Measurements from ENCODE around the gene IL22RA1. TPM values are rescaled to one million over a fixed set of nuclear protein-coding genes. Genes with fewer than 3 reads are reported as not detected.

Gene IL22RA1
- total RNA-seq, 1 experiment from 2014 or later = 0.28 TPM

DNA sequence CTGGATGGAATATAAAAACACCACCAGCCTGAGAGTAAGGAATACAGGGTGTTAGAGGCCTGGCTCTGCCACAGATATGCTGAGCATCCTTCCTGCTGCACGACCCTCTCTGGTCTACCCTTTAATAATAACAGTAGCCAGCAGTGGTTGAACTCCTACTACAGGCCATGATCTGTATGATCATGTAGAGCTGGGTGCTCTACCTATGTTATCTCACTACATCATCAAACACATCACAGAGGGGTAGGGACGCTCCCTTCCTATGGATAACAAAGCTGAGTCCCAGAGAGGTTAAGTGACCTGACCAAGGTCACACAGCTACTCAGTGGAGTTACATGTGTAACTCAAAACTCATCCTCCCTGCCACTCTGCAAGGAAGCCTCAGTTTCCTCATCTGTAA, 18.0 kb downstream of the IL22RA1 start:
- H3K27ac Mint-ChIP-seq = no peak overlapping the region
- H3K4me1 Mint-ChIP-seq = peaks cover 17% of the 10 kb centered on the region
- no peak overlapping the region for H3K4me3 Mint-ChIP-seq
- DNase-seq (ENCODE audit: low spot score) = no peak
- ChIA-PET POLR2A (no interaction called here), CTCF (interaction anchor here (1.3 to 1.9 kb wide), 2 partner anchors 25 to 54 kb away, joined by 3 to 4 read pairs; no protein-coding TSS in a partner anchor)
- no peaks in the 10 kb centered on the region for H3K27me3 Mint-ChIP-seq (ENCODE audit: low read depth)
- TF ChIP-seq ZNF423 (CRISPR knock-in tag; IDR thresholded peaks at IDR 0.05) (no peak), ZNF219 (CRISPR knock-in tag; IDR thresholded peaks at IDR 0.05; ENCODE audit: borderline replicate concordance) (no peak), GABPB1 (CRISPR knock-in tag; IDR thresholded peaks at IDR 0.05) (no peak), SP1 (CRISPR knock-in tag; conservative IDR thresholded peaks at IDR 0.05) (no peak), JUN (CRISPR knock-in tag; IDR thresholded peaks at IDR 0.05) (no peak), TEAD4 (CRISPR knock-in tag; IDR thresholded peaks at IDR 0.05) (no peak), FOXK1 (CRISPR knock-in tag; IDR thresholded peaks at IDR 0.05) (no peak), RELA (CRISPR knock-in tag; IDR thresholded peaks at IDR 0.05; ENCODE audit: borderline replicate concordance) (no peak)
- TF ChIP-seq, protein P1, sequence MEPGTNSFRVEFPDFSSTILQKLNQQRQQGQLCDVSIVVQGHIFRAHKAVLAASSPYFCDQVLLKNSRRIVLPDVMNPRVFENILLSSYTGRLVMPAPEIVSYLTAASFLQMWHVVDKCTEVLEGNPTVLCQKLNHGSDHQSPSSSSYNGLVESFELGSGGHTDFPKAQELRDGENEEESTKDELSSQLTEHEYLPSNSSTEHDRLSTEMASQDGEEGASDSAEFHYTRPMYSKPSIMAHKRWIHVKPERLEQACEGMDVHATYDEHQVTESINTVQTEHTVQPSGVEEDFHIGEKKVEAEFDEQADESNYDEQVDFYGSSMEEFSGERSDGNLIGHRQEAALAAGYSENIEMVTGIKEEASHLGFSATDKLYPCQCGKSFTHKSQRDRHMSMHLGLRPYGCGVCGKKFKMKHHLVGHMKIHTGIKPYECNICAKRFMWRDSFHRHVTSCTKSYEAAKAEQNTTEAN (CRISPR knock-in tag; IDR thresholded peaks at IDR 0.05) = no peak
- TF ChIP-seq, protein P2, sequence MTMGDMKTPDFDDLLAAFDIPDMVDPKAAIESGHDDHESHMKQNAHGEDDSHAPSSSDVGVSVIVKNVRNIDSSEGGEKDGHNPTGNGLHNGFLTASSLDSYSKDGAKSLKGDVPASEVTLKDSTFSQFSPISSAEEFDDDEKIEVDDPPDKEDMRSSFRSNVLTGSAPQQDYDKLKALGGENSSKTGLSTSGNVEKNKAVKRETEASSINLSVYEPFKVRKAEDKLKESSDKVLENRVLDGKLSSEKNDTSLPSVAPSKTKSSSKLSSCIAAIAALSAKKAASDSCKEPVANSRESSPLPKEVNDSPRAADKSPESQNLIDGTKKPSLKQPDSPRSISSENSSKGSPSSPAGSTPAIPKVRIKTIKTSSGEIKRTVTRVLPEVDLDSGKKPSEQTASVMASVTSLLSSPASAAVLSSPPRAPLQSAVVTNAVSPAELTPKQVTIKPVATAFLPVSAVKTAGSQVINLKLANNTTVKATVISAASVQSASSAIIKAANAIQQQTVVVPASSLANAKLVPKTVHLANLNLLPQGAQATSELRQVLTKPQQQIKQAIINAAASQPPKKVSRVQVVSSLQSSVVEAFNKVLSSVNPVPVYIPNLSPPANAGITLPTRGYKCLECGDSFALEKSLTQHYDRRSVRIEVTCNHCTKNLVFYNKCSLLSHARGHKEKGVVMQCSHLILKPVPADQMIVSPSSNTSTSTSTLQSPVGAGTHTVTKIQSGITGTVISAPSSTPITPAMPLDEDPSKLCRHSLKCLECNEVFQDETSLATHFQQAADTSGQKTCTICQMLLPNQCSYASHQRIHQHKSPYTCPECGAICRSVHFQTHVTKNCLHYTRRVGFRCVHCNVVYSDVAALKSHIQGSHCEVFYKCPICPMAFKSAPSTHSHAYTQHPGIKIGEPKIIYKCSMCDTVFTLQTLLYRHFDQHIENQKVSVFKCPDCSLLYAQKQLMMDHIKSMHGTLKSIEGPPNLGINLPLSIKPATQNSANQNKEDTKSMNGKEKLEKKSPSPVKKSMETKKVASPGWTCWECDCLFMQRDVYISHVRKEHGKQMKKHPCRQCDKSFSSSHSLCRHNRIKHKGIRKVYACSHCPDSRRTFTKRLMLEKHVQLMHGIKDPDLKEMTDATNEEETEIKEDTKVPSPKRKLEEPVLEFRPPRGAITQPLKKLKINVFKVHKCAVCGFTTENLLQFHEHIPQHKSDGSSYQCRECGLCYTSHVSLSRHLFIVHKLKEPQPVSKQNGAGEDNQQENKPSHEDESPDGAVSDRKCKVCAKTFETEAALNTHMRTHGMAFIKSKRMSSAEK (CRISPR knock-in tag; IDR thresholded peaks at IDR 0.05; ENCODE audit: borderline replicate concordance) = no peak
- TF ChIP-seq, protein P3, sequence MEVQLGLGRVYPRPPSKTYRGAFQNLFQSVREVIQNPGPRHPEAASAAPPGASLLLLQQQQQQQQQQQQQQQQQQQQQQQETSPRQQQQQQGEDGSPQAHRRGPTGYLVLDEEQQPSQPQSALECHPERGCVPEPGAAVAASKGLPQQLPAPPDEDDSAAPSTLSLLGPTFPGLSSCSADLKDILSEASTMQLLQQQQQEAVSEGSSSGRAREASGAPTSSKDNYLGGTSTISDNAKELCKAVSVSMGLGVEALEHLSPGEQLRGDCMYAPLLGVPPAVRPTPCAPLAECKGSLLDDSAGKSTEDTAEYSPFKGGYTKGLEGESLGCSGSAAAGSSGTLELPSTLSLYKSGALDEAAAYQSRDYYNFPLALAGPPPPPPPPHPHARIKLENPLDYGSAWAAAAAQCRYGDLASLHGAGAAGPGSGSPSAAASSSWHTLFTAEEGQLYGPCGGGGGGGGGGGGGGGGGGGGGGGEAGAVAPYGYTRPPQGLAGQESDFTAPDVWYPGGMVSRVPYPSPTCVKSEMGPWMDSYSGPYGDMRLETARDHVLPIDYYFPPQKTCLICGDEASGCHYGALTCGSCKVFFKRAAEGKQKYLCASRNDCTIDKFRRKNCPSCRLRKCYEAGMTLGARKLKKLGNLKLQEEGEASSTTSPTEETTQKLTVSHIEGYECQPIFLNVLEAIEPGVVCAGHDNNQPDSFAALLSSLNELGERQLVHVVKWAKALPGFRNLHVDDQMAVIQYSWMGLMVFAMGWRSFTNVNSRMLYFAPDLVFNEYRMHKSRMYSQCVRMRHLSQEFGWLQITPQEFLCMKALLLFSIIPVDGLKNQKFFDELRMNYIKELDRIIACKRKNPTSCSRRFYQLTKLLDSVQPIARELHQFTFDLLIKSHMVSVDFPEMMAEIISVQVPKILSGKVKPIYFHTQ (CRISPR knock-in tag; IDR thresholded peaks at IDR 0.05) = no peak
- TF ChIP-seq, protein P4, sequence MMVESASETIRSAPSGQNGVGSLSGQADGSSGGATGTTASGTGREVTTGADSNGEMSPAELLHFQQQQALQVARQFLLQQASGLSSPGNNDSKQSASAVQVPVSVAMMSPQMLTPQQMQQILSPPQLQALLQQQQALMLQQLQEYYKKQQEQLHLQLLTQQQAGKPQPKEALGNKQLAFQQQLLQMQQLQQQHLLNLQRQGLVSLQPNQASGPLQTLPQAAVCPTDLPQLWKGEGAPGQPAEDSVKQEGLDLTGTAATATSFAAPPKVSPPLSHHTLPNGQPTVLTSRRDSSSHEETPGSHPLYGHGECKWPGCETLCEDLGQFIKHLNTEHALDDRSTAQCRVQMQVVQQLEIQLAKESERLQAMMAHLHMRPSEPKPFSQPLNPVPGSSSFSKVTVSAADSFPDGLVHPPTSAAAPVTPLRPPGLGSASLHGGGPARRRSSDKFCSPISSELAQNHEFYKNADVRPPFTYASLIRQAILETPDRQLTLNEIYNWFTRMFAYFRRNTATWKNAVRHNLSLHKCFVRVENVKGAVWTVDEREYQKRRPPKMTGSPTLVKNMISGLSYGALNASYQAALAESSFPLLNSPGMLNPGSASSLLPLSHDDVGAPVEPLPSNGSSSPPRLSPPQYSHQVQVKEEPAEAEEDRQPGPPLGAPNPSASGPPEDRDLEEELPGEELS (CRISPR knock-in tag; IDR thresholded peaks at IDR 0.05) = no peak
- H3K9me3 Mint-ChIP-seq = peaks cover 6% of the 10 kb centered on the region
- peaks cover 5% of the 10 kb centered on the region for H3K36me3 Mint-ChIP-seq
- ATAC-seq = no peak

DNA sequence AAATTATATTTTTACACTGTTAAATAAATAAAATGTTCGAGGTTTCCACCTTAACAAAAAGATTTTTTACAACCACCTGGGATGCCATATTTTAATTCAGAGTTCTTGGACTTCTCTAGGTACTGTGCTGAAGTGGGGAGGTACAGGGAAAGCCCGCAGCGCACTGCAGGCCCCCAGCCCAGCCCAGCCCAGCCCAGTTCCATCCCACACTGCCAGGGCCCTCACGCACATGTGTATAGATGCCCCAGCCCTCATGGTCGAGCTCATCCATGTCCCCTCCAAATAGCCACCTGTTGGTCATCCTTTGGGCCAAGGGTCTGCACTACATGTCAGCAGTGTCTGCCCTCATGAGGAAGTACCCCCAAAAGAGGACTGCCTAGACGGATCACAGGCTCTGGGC, 19.3 kb downstream of the IL22RA1 start:
- Mint-ChIP-seq H3K36me3 (no peaks in the 10 kb centered on the region), H3K9me3 (no peaks in the 10 kb centered on the region), H3K27me3 (ENCODE audit: low read depth) (no peaks in the 10 kb centered on the region), H3K27ac (no peak overlapping the region), H3K4me3 (no peak overlapping the region), H3K4me1 (peaks cover 7% of the 10 kb centered on the region)
- no peak for ATAC-seq
- ChIA-PET POLR2A (no interaction called here), CTCF (interaction anchor here (1.9 kb wide), 1 partner anchor 27 kb away, joined by 4 read pairs; no protein-coding TSS in a partner anchor)
- no peak for DNase-seq (ENCODE audit: low spot score)
- TF ChIP-seq EMX1 (CRISPR knock-in tag; IDR thresholded peaks at IDR 0.05) (no peak), SMAD3 (CRISPR knock-in tag; IDR thresholded peaks at IDR 0.05; ENCODE audit: borderline replicate concordance) (no peak), ZNF396 (CRISPR knock-in tag; IDR thresholded peaks at IDR 0.05; ENCODE audit: borderline replicate concordance) (no peak), JUN (CRISPR knock-in tag; IDR thresholded peaks at IDR 0.05) (no peak)
- TF ChIP-seq, protein P5, sequence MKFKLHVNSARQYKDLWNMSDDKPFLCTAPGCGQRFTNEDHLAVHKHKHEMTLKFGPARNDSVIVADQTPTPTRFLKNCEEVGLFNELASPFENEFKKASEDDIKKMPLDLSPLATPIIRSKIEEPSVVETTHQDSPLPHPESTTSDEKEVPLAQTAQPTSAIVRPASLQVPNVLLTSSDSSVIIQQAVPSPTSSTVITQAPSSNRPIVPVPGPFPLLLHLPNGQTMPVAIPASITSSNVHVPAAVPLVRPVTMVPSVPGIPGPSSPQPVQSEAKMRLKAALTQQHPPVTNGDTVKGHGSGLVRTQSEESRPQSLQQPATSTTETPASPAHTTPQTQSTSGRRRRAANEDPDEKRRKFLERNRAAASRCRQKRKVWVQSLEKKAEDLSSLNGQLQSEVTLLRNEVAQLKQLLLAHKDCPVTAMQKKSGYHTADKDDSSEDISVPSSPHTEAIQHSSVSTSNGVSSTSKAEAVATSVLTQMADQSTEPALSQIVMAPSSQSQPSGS (CRISPR knock-in tag; IDR thresholded peaks at IDR 0.05; ENCODE audit: borderline replicate concordance, low read depth) = no peak
- TF ChIP-seq, protein P6, sequence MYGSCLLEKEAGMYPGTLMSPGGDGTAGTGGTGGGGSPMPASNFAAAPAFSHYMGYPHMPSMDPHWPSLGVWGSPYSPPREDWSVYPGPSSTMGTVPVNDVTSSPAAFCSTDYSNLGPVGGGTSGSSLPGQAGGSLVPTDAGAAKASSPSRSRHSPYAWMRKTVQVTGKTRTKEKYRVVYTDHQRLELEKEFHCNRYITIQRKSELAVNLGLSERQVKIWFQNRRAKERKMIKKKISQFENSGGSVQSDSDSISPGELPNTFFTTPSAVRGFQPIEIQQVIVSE (CRISPR knock-in tag; IDR thresholded peaks at IDR 0.05; ENCODE audit: borderline replicate concordance) = no peak
- TF ChIP-seq, protein P7, sequence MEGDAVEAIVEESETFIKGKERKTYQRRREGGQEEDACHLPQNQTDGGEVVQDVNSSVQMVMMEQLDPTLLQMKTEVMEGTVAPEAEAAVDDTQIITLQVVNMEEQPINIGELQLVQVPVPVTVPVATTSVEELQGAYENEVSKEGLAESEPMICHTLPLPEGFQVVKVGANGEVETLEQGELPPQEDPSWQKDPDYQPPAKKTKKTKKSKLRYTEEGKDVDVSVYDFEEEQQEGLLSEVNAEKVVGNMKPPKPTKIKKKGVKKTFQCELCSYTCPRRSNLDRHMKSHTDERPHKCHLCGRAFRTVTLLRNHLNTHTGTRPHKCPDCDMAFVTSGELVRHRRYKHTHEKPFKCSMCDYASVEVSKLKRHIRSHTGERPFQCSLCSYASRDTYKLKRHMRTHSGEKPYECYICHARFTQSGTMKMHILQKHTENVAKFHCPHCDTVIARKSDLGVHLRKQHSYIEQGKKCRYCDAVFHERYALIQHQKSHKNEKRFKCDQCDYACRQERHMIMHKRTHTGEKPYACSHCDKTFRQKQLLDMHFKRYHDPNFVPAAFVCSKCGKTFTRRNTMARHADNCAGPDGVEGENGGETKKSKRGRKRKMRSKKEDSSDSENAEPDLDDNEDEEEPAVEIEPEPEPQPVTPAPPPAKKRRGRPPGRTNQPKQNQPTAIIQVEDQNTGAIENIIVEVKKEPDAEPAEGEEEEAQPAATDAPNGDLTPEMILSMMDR (IDR thresholded peaks at IDR 0.05) = no peak
- TF ChIP-seq, protein P8, sequence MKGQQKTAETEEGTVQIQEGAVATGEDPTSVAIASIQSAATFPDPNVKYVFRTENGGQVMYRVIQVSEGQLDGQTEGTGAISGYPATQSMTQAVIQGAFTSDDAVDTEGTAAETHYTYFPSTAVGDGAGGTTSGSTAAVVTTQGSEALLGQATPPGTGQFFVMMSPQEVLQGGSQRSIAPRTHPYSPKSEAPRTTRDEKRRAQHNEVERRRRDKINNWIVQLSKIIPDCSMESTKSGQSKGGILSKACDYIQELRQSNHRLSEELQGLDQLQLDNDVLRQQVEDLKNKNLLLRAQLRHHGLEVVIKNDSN (CRISPR knock-in tag; IDR thresholded peaks at IDR 0.05) = no peak
